Esophagus (tissue), 2 donors: Measurements from ENCODE around the gene PITPNC1. TPM values are rescaled to one million over a fixed set of nuclear protein-coding genes. Genes with fewer than 3 reads are reported as not detected.

Experiments
- H3K27ac ChIP-seq, 2 donors: one replicate each; pipeline ENCODE4 v1.5.1; 2013; ENCODE audit warnings: low read depth in 2 of 2, mild to moderate bottlenecking in 2 of 2, inconsistent platforms in 1 of 2, low read length in 1 of 2, moderate library complexity in 1 of 2
- H3K27me3 ChIP-seq, 2 donors: one replicate each; pipeline ENCODE4 v1.6.1; 2013; ENCODE audit warnings: low read length in 2 of 2, control low read depth in 1 of 2, mild to moderate bottlenecking in 1 of 2; ENCODE audit not compliant: insufficient read depth in 2 of 2, control insufficient read depth in 1 of 2
- H3K36me3 ChIP-seq, 2 donors: one replicate each; pipeline ENCODE4 v1.6.1; 2013; ENCODE audit warnings: low read length in 1 of 2; ENCODE audit not compliant: control insufficient read depth in 2 of 2, insufficient read depth in 2 of 2
- H3K4me1 ChIP-seq, 2 donors: one replicate each; pipeline ENCODE4 v1.6.1; 2013; ENCODE audit warnings: low read length in 1 of 2; ENCODE audit not compliant: control insufficient read depth in 2 of 2, insufficient read depth in 2 of 2
- H3K4me3 ChIP-seq, 2 donors: one replicate each; pipeline ENCODE4 v1.5.1; 2013; ENCODE audit warnings: low read length in 2 of 2, mild to moderate bottlenecking in 2 of 2, low read depth in 1 of 2, moderate library complexity in 1 of 2
- H3K9me3 ChIP-seq, 2 donors: one replicate each; pipeline ENCODE4 v1.6.1; 2013; ENCODE audit warnings: mild to moderate bottlenecking in 2 of 2, low read depth in 1 of 2, low read length in 1 of 2, moderate library complexity in 1 of 2; ENCODE audit not compliant: control insufficient read depth in 2 of 2, insufficient read depth in 1 of 2
- WGBS, 2 donors: extraction: QIAGEN DNeasy Blood & Tissue Kit; methylation state at CpG; one replicate each; pipeline ENCODE4 v1.1.7; 2013; 5-methylcytosine and 5-hydroxymethylcytosine counted together
- polyA plus RNA-seq, 2 donors: library from polyadenylated mRNA; stranded (reverse); fragments of 200-250 nt; gene quantifications; one replicate each; pipeline ENCODE4 v1.2.3, GENCODE V29; 2013
- donor health status: healthy with polysubstance abuse.
- donor health status: Bipolar disorder and iron deficiency.

Gene PITPNC1
- polyA plus RNA-seq, 2 donors, result 7.9 to 9.6 TPM

- H3K36me3 ChIP-seq, result no peaks in the 10 kb centered on the region
- H3K9me3 ChIP-seq, result no peaks in the 10 kb centered on the region
- H3K4me1 ChIP-seq, result no peaks in the 10 kb centered on the region
- H3K27ac ChIP-seq, result no peak overlapping the region
- no peak overlapping the region for H3K4me3 ChIP-seq
- WGBS, 2 donors, result 53 to 65% methylated on average over 3 of the region's 3 CpGs
- H3K27me3 ChIP-seq, result no peaks in the 10 kb centered on the region
These were observed 157.9 kb downstream of the PITPNC1 start for GRCh38 chr17:67534941-67535340.

DNA sequence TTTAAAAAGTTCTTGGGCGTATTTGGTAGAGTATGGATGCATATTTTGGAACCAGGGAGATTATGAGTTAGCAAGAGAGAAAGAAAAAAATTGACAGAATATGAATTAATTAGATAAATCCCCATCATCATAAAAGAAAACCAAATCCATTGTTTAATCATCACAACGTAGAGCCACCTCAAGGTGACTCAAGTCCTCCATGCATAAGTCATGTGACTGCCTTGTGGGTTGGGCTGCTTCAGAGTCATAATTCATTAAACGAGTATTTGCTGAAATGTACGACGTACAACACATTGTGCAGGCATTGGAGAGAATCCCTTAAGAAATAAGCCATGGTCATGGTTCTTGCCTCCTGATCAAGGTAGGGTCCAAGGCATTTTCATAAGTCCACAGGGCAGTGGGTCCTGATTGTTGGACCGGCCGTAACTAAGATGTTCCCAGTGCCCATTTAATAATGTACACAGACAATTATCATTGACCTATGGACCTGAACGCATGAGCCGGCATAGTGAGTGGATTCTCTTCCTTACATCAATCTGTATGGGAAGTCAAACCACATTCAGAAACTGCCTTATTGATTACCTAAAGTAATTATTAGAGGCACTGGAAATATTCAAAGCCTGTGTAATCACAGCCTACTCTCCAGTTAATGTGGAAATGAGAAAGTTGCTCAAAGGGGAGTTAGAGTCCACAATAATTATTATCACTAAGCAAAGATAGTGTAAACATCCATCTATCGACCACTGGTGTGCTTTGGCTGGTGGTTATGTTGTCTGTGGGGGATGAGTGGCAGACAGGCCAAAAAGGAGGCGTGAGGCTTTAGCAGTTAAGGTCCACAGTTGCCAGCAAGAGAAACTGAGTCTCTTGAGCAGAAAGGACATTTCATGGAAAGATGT, 165.4 kb downstream of the PITPNC1 start:
- peaks cover 0 to 2% of the 10 kb centered on the region in 2 donors for H3K4me1 ChIP-seq

DNA sequence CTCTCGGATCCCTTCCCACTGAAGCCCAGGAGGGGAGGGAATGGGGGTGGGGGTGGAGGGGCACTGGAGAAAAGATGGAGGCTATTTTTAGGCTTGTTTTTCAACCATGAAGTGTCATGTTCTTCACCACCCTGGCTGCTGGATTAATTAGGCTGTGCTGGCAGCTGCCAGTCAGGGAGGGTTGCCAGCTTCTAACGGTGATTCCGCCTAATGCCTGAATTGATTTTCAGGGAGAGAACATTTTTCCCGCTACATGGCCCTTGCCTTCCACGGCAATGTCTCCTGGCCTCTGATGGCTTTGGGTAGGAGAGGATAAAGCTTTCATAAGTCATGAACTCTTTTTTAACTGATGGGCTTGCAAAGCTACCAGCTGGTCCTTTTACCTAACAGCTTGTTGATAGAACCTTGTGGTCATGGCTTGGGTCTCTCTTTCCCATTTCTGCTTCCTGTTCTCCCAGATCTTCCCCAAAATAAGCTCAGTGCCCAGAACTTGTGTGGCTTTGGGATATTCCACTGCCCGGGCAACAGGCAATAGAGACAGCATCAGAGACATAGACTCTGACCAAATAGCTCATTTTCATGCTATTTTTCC, 167.4 kb downstream of the PITPNC1 start:
- Histone ChIP-seq H3K9me3 (no peaks in the 10 kb centered on the region), H3K27me3 (no peaks in the 10 kb centered on the region), H3K4me1 (peaks cover 0 to 2% of the 10 kb centered on the region in 2 donors), H3K4me3 (no peak overlapping the region), H3K27ac (no peak overlapping the region), H3K36me3 (no peaks in the 10 kb centered on the region)
- WGBS, 2 donors, result 76 to 87% methylated on average over 6 of the region's 6 CpGs

More for the DNA sequence above, 165.4 kb downstream of the PITPNC1 start:
- no peak overlapping the region for H3K4me3 ChIP-seq
- no peaks in the 10 kb centered on the region for H3K9me3 ChIP-seq
- 81 to 84% methylated on average over 11 of the region's 11 CpGs for WGBS, 2 donors
- no peaks in the 10 kb centered on the region for H3K27me3 ChIP-seq
- no peak overlapping the region for H3K27ac ChIP-seq
- H3K36me3 ChIP-seq, result no peaks in the 10 kb centered on the region

- WGBS, 2 donors, result 55 to 68% methylated on average over 11 of the region's 11 CpGs
- H3K9me3 ChIP-seq, result no peaks in the 10 kb centered on the region
- H3K27ac ChIP-seq, result no peak overlapping the region
These were observed 169.8 kb downstream of the PITPNC1 start for GRCh38 chr17:67546578-67547527.

DNA sequence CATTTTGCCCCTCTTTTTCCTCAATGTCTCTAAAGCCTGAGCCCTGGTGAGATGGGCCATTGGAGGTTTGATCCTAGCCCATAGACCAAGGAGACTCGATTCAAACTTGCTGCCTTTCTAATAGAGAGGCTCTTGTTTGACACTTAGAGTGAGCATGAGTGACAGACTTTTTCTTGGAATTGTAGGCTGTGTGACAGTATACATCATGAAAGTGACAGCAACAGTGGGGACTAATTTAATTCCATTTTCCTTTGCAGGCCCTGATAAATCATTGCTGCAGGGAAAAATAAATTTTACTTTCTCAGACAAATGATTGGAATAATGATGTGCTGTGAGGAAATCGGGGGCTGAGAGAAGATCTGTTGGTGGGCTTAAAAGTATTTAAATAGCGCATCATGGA, 171.6 kb downstream of the PITPNC1 start:
- 94 to 96% methylated on average over 3 of the region's 3 CpGs for WGBS, 2 donors
- Histone ChIP-seq H3K27me3 (no peaks in the 10 kb centered on the region), H3K36me3 (no peaks in the 10 kb centered on the region), H3K4me1 (no peaks in the 10 kb centered on the region), H3K4me3 (no peak overlapping the region), H3K27ac (no peak overlapping the region), H3K9me3 (no peaks in the 10 kb centered on the region)

More at GRCh38 chr17:67546578-67547527, 169.8 kb downstream of the PITPNC1 start:
- Histone ChIP-seq H3K4me1 (peaks cover 0 to 2% of the 10 kb centered on the region in 2 donors), H3K27me3 (no peaks in the 10 kb centered on the region), H3K36me3 (no peaks in the 10 kb centered on the region), H3K4me3 (no peak overlapping the region)

DNA sequence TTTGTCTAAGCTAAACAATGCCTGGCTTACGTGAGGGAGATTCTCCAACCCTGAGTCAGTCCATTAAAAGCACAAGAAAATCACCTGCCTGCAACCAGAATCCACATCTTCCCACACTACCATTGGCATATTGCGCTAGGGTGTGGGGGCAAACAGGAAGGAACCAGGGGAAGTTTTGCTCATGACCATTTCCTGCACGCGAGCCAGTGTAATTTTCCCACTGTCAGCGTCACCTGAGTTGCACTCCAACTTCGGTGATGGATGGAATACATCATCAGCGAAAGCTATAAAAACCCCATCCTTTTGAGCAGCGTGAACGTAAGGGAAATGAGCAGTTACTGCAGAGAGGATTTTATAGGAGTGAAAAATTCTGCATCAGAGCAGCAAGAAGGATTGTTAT, 172.7 kb downstream of the PITPNC1 start:
- H3K4me3 ChIP-seq, result no peak overlapping the region
- no peaks in the 10 kb centered on the region for H3K9me3 ChIP-seq
- WGBS, 2 donors, result 83 to 84% methylated on average over 9 of the region's 9 CpGs
- H3K36me3 ChIP-seq, result no peaks in the 10 kb centered on the region
- H3K27me3 ChIP-seq, result no peaks in the 10 kb centered on the region
- peak overlapping the region in 1 of 2 donors; percentile 22 for H3K27ac ChIP-seq
- H3K4me1 ChIP-seq, result no peaks in the 10 kb centered on the region

DNA sequence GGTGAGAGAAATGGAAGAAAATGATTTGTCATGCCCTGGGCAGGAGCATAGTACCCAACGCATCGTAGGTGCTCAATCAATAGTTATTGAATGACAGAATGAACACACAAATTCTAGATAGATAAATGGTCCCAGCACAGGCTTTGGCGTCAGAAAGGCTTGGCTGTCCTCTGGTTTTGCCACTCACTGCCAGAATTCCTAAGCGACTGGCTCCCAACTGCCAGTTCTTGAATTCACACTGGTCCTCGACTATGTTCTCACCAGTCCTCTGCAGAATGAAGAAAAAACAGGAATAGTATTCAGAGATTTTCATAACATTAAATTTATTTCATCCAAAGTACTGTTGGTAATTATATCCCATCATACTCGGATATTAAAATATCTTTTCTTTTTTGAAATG, 177.6 kb downstream of the PITPNC1 start:
- Histone ChIP-seq H3K4me3 (no peak overlapping the region), H3K27ac (no peak overlapping the region), H3K36me3 (no peaks in the 10 kb centered on the region), H3K27me3 (no peaks in the 10 kb centered on the region), H3K4me1 (no peaks in the 10 kb centered on the region), H3K9me3 (peaks cover 0 to 2% of the 10 kb centered on the region in 2 donors)
- WGBS, 2 donors, result 89 to 93% methylated on average over 6 of the region's 6 CpGs

GRCh38 chr17:67555855-67556254, 178.8 kb downstream of the PITPNC1 start:
- Histone ChIP-seq H3K4me3 (no peak overlapping the region), H3K27ac (no peak overlapping the region), H3K36me3 (no peaks in the 10 kb centered on the region), H3K27me3 (no peaks in the 10 kb centered on the region), H3K9me3 (peaks cover 0 to 2% of the 10 kb centered on the region in 2 donors), H3K4me1 (no peaks in the 10 kb centered on the region)
- 96 to 98% methylated on average over 1 of the region's 1 CpG for WGBS, 2 donors
